ENCODE results near the gene TRAPPC5.

The TRAPPC5 gene

DNA sequence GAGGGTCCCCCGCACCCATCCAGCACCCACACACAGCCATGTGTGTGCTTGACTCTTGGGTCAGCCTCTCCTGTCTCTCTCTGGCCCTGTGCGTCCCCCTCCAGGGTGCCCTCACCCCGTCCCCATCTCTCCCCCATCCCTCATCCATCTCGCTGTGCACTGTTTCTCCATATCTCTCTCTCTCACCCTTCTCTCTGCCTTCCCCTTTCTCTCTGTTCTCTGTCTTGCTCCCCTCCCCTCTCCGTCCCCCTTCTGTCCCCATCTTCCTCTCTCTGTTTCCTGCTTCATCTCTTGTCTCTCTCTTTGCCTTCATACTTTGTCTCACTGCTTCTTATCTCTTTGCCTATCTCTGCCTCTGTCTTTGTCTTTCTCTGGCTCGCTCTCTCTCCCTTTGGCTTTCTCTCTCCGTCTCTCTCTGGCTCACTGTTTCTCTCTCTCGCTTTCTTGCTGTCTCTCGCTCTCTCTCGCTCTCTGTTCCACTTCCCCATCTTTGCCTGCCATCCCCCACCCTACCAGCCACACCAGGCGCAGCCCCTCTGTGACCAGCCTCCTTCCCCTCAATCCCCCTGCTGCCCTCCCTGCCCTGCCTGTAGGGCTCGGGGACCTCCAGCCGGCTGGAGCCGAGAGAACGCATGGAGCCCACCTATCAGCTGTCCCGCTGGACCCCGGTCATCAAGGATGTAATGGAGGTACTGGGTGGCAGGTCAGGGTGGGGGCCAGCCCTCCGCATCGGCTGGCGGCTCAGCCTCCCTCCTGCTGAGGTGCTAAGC is 34.8 kb upstream of the TRAPPC5 start:
- H3K4me3 ChIP-seq (ENCODE audit: low read depth in 1 of 2, low read length in 2 of 2): no peak overlapping the region
- H3K27me3 ChIP-seq (ENCODE audit: control insufficient read depth in 1 of 2, insufficient read depth in 2 of 2, low read length in 2 of 2): no peaks in the 10 kb centered on the region
- H3K9ac ChIP-seq (ENCODE audit: low read depth in 1 of 2, low read length in 2 of 2): no peak overlapping the region
- no peak overlapping the region for H3K27ac ChIP-seq (ENCODE audit: low read depth, low read length)
- no peaks in the 10 kb centered on the region for H3K9me3 ChIP-seq (ENCODE audit: control insufficient read depth in 1 of 2, low read length in 2 of 2)
- peaks cover 0 to 28% of the 10 kb centered on the region in 2 donors for H3K36me3 ChIP-seq (ENCODE audit: control insufficient read depth in 1 of 2, insufficient read depth in 2 of 2, low read length in 2 of 2)
- no peaks in the 10 kb centered on the region for H3K4me1 ChIP-seq (ENCODE audit: control insufficient read depth in 1 of 2, insufficient read depth in 2 of 2, low read length in 2 of 2)

- Histone ChIP-seq H3K9me3 (ENCODE audit: control insufficient read depth in 1 of 2, low read length in 2 of 2) (no peaks in the 10 kb centered on the region), H3K27ac (ENCODE audit: low read depth, low read length) (no peak overlapping the region), H3K27me3 (ENCODE audit: control insufficient read depth in 1 of 2, insufficient read depth in 2 of 2, low read length in 2 of 2) (no peaks in the 10 kb centered on the region), H3K9ac (ENCODE audit: low read depth in 1 of 2, low read length in 2 of 2) (no peak overlapping the region), H3K36me3 (ENCODE audit: control insufficient read depth in 1 of 2, insufficient read depth in 2 of 2, low read length in 2 of 2) (peaks cover 0 to 28% of the 10 kb centered on the region in 2 donors), H3K4me3 (ENCODE audit: low read depth in 1 of 2, low read length in 2 of 2) (no peak overlapping the region), H3K4me1 (ENCODE audit: control insufficient read depth in 1 of 2, insufficient read depth in 2 of 2, low read length in 2 of 2) (no peaks in the 10 kb centered on the region)
These were observed 34.3 kb upstream of the TRAPPC5 start for GRCh38 chr19:7646426-7646700.

- Histone ChIP-seq H3K9ac (ENCODE audit: low read depth in 1 of 2, low read length in 2 of 2) (no peak overlapping the region), H3K27me3 (ENCODE audit: control insufficient read depth in 1 of 2, insufficient read depth in 2 of 2, low read length in 2 of 2) (no peaks in the 10 kb centered on the region), H3K36me3 (ENCODE audit: control insufficient read depth in 1 of 2, insufficient read depth in 2 of 2, low read length in 2 of 2) (peaks cover 0 to 25% of the 10 kb centered on the region in 2 donors), H3K4me3 (ENCODE audit: low read depth in 1 of 2, low read length in 2 of 2) (no peak overlapping the region), H3K27ac (ENCODE audit: low read depth, low read length) (no peak overlapping the region), H3K4me1 (ENCODE audit: control insufficient read depth in 1 of 2, insufficient read depth in 2 of 2, low read length in 2 of 2) (peaks cover under 1 to 1% of the 10 kb centered on the region in 2 donors), H3K9me3 (ENCODE audit: control insufficient read depth in 1 of 2, low read length in 2 of 2) (no peaks in the 10 kb centered on the region)
These were observed 33.5 kb upstream of the TRAPPC5 start for GRCh38 chr19:7647156-7647555.

- no peaks in the 10 kb centered on the region for H3K9me3 ChIP-seq (ENCODE audit: control insufficient read depth in 1 of 2, low read length in 2 of 2)
- peaks cover 0 to 16% of the 10 kb centered on the region in 2 donors for H3K36me3 ChIP-seq (ENCODE audit: control insufficient read depth in 1 of 2, insufficient read depth in 2 of 2, low read length in 2 of 2)
- no peak overlapping the region for H3K4me3 ChIP-seq (ENCODE audit: low read depth in 1 of 2, low read length in 2 of 2)
- H3K4me1 ChIP-seq (ENCODE audit: control insufficient read depth in 1 of 2, insufficient read depth in 2 of 2, low read length in 2 of 2): peaks cover 3 to 4% of the 10 kb centered on the region in 2 donors
- H3K27ac ChIP-seq (ENCODE audit: low read depth, low read length): no peak overlapping the region
- H3K9ac ChIP-seq (ENCODE audit: low read depth in 1 of 2, low read length in 2 of 2): no peak overlapping the region
- no peaks in the 10 kb centered on the region for H3K27me3 ChIP-seq (ENCODE audit: control insufficient read depth in 1 of 2, insufficient read depth in 2 of 2, low read length in 2 of 2)
These were observed 32.2 kb upstream of the TRAPPC5 start for GRCh38 chr19:7648265-7649014.

DNA sequence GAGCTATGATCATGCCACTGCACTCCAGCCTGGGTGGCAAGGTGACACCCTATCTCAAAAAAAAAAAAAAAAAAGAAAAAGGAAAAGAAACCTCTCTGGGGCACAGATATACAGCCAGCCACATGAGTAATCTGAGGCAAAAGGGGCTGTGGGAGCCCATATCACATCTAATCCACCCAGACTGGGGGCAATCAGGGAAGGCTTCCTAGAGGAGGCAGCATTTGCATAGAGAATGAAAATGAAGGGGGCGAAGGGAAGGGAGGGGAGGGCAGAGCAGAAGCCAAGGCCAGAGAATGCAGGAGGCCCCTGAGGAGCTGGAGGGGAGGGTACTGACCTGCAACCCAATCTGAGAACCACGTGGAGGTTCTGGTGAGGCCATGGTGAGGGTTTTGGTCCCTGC is 30.5 kb upstream of the TRAPPC5 start:
- H3K9ac ChIP-seq (ENCODE audit: low read depth in 1 of 2, low read length in 2 of 2): no peak overlapping the region
- no peaks in the 10 kb centered on the region for H3K27me3 ChIP-seq (ENCODE audit: control insufficient read depth in 1 of 2, insufficient read depth in 2 of 2, low read length in 2 of 2)
- peaks cover 3 to 4% of the 10 kb centered on the region in 2 donors for H3K4me1 ChIP-seq (ENCODE audit: control insufficient read depth in 1 of 2, insufficient read depth in 2 of 2, low read length in 2 of 2)
- peaks cover 0 to 8% of the 10 kb centered on the region in 2 donors for H3K36me3 ChIP-seq (ENCODE audit: control insufficient read depth in 1 of 2, insufficient read depth in 2 of 2, low read length in 2 of 2)
- no peak overlapping the region for H3K4me3 ChIP-seq (ENCODE audit: low read depth in 1 of 2, low read length in 2 of 2)
- no peak overlapping the region for H3K27ac ChIP-seq (ENCODE audit: low read depth, low read length)
- H3K9me3 ChIP-seq (ENCODE audit: control insufficient read depth in 1 of 2, low read length in 2 of 2): no peaks in the 10 kb centered on the region

- Histone ChIP-seq H3K9me3 (ENCODE audit: control insufficient read depth in 1 of 2, low read length in 2 of 2) (no peaks in the 10 kb centered on the region), H3K27me3 (ENCODE audit: control insufficient read depth in 1 of 2, insufficient read depth in 2 of 2, low read length in 2 of 2) (no peaks in the 10 kb centered on the region), H3K36me3 (ENCODE audit: control insufficient read depth in 1 of 2, insufficient read depth in 2 of 2, low read length in 2 of 2) (peaks cover 0 to 3% of the 10 kb centered on the region in 2 donors), H3K9ac (ENCODE audit: low read depth in 1 of 2, low read length in 2 of 2) (peak overlapping the region; percentile 33 to 51), H3K4me1 (ENCODE audit: control insufficient read depth in 1 of 2, insufficient read depth in 2 of 2, low read length in 2 of 2) (peaks cover 3 to 4% of the 10 kb centered on the region in 2 donors), H3K27ac (ENCODE audit: low read depth, low read length) (peak overlapping the region; percentile 10), H3K4me3 (ENCODE audit: low read depth in 1 of 2, low read length in 2 of 2) (peak overlapping the region; percentile 35 to 63)
These were observed 28.5 kb upstream of the TRAPPC5 start for GRCh38 chr19:7652061-7652641.

GRCh38 chr19:7654401-7654800 is 26.2 kb upstream of the TRAPPC5 start:
- Histone ChIP-seq H3K27ac (ENCODE audit: low read depth, low read length) (no peak overlapping the region), H3K9me3 (ENCODE audit: control insufficient read depth in 1 of 2, low read length in 2 of 2) (no peaks in the 10 kb centered on the region), H3K9ac (ENCODE audit: low read depth in 1 of 2, low read length in 2 of 2) (no peak overlapping the region), H3K36me3 (ENCODE audit: control insufficient read depth in 1 of 2, insufficient read depth in 2 of 2, low read length in 2 of 2) (no peaks in the 10 kb centered on the region), H3K27me3 (ENCODE audit: control insufficient read depth in 1 of 2, insufficient read depth in 2 of 2, low read length in 2 of 2) (no peaks in the 10 kb centered on the region), H3K4me3 (ENCODE audit: low read depth in 1 of 2, low read length in 2 of 2) (no peak overlapping the region), H3K4me1 (ENCODE audit: control insufficient read depth in 1 of 2, insufficient read depth in 2 of 2, low read length in 2 of 2) (peaks cover 3 to 4% of the 10 kb centered on the region in 2 donors)

GRCh38 chr19:7655581-7655980 is 25.1 kb upstream of the TRAPPC5 start:
- H3K36me3 ChIP-seq (ENCODE audit: control insufficient read depth in 1 of 2, insufficient read depth in 2 of 2, low read length in 2 of 2): no peaks in the 10 kb centered on the region
- H3K4me3 ChIP-seq (ENCODE audit: low read depth in 1 of 2, low read length in 2 of 2): no peak overlapping the region
- no peaks in the 10 kb centered on the region for H3K9me3 ChIP-seq (ENCODE audit: control insufficient read depth in 1 of 2, low read length in 2 of 2)
- no peak overlapping the region for H3K27ac ChIP-seq (ENCODE audit: low read depth, low read length)
- H3K27me3 ChIP-seq (ENCODE audit: control insufficient read depth in 1 of 2, insufficient read depth in 2 of 2, low read length in 2 of 2): no peaks in the 10 kb centered on the region
- H3K9ac ChIP-seq (ENCODE audit: low read depth in 1 of 2, low read length in 2 of 2): no peak overlapping the region
- H3K4me1 ChIP-seq (ENCODE audit: control insufficient read depth in 1 of 2, insufficient read depth in 2 of 2, low read length in 2 of 2): peaks cover 3 to 4% of the 10 kb centered on the region in 2 donors

GRCh38 chr19:7657131-7657751 is 23.4 kb upstream of the TRAPPC5 start:
- H3K4me3 ChIP-seq (ENCODE audit: low read depth in 1 of 2, low read length in 2 of 2): no peak overlapping the region
- no peaks in the 10 kb centered on the region for H3K27me3 ChIP-seq (ENCODE audit: control insufficient read depth in 1 of 2, insufficient read depth in 2 of 2, low read length in 2 of 2)
- no peaks in the 10 kb centered on the region for H3K9me3 ChIP-seq (ENCODE audit: control insufficient read depth in 1 of 2, low read length in 2 of 2)
- no peaks in the 10 kb centered on the region for H3K36me3 ChIP-seq (ENCODE audit: control insufficient read depth in 1 of 2, insufficient read depth in 2 of 2, low read length in 2 of 2)
- no peak overlapping the region for H3K9ac ChIP-seq (ENCODE audit: low read depth in 1 of 2, low read length in 2 of 2)
- peaks cover 2% of the 10 kb centered on the region in 2 donors for H3K4me1 ChIP-seq (ENCODE audit: control insufficient read depth in 1 of 2, insufficient read depth in 2 of 2, low read length in 2 of 2)
- H3K27ac ChIP-seq (ENCODE audit: low read depth, low read length): no peak overlapping the region

DNA sequence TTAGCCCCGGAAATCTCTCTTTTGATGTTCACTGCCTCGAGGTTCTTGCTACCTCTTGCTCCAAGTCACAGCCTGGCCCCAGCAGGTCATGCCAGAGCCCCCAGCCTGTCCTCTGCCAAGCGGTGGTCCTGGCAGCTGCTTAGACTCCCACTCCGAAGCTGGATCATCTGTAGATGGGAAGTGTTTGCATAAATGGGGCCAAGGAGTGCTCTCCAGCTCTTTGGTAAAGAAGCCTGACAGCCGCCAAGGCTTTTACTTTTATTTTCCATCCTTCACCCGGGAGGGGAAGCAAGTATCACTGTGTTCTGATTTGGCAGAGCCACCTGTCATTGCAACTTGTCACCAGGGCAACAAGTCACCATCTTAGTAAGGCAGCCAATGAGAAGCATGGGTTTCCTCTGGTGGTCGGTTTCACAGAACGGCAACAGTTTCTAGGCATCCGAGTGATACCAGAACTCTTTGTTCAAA is 22.4 kb upstream of the TRAPPC5 start:
- Histone ChIP-seq H3K36me3 (ENCODE audit: control insufficient read depth in 1 of 2, insufficient read depth in 2 of 2, low read length in 2 of 2) (no peaks in the 10 kb centered on the region), H3K27ac (ENCODE audit: low read depth, low read length) (no peak overlapping the region), H3K4me1 (ENCODE audit: control insufficient read depth in 1 of 2, insufficient read depth in 2 of 2, low read length in 2 of 2) (no peaks in the 10 kb centered on the region), H3K4me3 (ENCODE audit: low read depth in 1 of 2, low read length in 2 of 2) (no peak overlapping the region), H3K9me3 (ENCODE audit: control insufficient read depth in 1 of 2, low read length in 2 of 2) (no peaks in the 10 kb centered on the region), H3K9ac (ENCODE audit: low read depth in 1 of 2, low read length in 2 of 2) (no peak overlapping the region), H3K27me3 (ENCODE audit: control insufficient read depth in 1 of 2, insufficient read depth in 2 of 2, low read length in 2 of 2) (no peaks in the 10 kb centered on the region)
